Stimulated activated CD4-positive, alpha-beta T cell treated with anti-CD3 and anti-CD28 coated beads, Interleukin-1b, Interleukin-23, amount 100 ng/mL, for 24 hours (primary cell): ENCODE data around the gene HLA-DRB5.
"Not testable (repeated sequence)": the region's sequence is repeated elsewhere in the genome, so short reads cannot be mapped to it uniquely, and the experiment has no call there.

Source experiments
- DNase-seq, 4 experiments: peaks; one replicate each; pipeline ENCODE4 v3.0.0-alpha.2; 2020; ENCODE audit warnings: low read depth in 4 of 4, low spot score in 1 of 4

HLA-DRB5 gene

GRCh38 chr6:32517654-32518445 lies 12.2 kb downstream of the HLA-DRB5 start:
- DNase-seq = no peak

DNA sequence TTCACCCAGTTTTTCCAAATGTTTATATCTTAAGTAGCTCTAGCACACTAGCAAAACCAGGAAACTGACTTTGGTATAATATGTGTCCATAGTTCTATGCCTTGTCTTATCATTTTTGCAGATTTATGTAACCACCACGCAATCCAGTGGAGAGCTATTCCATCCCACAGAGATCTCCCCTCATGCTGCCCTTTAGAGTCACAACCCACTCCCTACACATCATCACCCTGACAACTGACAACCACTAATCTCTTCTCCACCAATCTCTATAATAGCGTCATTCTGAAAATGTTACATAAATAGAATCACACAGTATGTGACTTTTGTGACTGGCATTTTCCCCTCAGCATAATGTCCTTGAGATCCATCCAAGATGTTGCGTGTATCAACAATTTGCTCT lies 29.1 kb downstream of the HLA-DRB5 start:
- no peak for DNase-seq

GRCh38 chr6:32492351-32492750 lies 37.7 kb downstream of the HLA-DRB5 start:
- DNase-seq = no peak

DNA sequence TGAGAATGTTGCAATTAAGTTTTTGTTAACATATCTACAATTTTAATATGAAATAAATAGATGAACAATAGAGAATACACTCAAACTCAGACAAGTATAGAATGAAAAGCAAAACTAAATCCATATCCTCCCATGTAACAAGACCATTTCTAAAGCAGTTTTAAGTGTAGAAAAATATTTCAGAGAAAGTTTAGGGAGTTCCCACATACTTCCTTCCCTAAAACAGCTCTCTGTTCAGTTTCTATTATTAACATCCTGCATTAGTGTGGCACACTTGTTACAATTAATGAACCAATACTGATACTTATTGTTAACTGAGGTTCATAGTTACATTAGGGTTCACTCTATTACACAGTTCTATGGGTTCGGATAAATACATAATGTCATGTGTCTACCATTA lies 38.4 kb downstream of the HLA-DRB5 start:
- no peak for DNase-seq

DNA sequence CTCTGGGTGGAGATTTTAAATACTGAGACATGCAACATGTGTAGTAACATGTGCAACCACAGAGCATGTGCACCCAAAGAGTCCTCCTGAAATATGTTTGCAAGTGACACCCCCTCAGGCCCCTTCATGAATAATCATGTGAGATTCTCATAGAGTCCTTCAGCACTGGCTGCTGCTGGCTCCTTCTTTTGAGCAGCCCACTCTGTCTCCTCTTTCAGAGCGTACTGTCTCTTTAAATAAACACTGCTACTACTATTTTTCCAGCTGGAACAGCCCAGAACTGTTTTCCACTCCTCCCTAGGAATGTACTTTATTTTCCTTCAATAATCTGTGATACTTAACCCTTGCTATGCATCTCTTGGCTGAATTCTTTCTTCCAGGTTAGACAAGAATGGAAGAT lies 42.0 kb downstream of the HLA-DRB5 start:
- DNase-seq = no peak

DNA sequence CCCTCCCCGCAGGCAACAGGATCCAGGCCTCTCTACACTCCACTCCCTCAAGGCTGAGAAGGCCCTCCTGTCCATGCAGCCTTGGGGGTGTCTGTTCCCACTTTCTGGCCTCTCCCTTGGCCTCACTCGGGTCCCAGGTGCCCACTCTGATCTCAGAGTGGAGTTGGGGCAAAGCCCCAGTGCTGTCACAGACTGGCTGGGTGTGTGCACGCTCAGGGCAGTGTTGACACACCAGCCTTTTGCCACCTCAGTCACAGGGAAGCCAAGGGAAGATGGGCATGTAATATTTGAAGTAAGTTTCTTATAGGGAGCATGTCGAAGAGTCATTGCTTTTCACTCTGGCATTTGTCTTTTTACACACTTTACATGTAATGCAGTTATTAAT lies 45.5 kb downstream of the HLA-DRB5 start:
- no peak for DNase-seq

DNA sequence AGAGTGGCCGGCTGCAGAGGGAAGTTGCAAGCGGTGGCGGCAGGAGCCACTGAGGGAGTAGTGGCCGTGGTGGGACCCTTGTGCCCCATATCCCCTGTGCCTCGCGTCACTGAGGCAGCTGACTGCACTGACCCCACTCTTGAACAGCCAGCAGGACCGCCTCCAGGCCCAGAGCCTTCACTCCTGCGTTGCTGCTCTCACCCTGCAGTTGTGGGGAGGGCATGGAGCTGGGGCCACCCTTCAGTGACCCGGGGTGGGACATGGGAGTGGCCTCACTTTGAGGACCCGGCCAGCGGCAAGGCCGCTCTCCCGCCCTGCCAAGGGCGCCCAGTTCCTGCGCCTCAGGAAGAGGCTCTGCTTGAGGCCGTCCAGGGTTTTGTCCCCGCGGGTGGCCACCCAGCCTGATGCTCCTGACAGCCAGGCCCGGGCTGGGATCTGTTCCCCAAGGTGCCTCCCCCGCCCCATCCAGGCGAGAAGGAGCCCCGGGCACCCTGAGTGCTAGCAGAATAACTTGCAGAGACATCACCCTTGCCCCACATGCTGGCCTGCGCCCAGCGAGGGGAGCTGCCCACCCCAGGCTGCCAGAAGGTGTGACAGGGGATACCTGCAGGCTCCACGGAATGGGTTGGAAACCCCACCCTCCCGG lies 46.0 kb downstream of the HLA-DRB5 start:
- no peak for DNase-seq

- no peak for DNase-seq
Measured at GRCh38 chr6:32475392-32476206, 54.5 kb downstream of the HLA-DRB5 start.

DNA sequence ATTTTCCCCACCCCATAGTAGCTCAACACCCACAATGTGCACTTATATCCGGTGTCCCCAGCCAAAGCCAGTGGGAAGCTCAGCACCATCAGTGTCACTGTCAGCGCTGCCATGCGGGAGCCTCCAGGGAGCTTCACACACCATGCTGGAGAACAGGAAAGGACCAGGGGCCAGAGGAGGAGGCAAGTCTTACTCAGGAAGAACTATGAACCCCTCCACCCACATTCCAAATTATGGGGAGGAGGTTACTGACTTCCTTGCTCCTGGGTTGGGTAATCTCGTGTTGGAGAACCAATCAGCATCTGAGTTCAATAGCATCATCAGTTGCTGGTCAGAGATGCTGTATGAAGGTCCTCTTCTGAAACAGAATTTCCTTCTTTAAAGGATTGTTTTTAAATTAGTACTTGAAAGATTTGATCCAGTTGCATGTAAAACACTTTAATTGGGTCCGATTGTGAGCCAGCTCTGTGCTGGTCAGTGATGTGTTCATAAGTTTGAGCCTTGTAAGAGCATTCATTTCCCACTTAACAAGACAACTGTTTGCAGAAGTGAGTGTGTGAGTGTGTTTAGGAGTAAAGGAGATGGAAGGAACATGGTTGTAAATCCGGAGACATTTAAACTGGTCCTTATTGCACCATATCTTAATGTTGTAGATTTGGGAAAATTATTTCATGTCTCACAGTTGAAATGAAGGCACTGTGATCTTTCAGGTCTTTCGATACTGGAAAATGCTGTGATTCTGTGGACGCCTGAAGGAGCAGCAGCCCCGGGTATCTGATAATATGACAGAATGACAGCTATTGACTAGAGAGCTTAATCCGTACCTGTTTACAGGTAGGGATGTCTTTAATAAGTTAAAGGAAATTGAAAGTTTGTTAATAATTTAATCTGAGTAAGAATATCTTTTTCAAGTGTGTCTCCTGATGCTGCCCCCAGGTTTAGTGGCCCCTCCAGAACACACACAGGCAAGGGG lies 56.4 kb downstream of the HLA-DRB5 start:
- not testable (repeated sequence) for DNase-seq

DNA sequence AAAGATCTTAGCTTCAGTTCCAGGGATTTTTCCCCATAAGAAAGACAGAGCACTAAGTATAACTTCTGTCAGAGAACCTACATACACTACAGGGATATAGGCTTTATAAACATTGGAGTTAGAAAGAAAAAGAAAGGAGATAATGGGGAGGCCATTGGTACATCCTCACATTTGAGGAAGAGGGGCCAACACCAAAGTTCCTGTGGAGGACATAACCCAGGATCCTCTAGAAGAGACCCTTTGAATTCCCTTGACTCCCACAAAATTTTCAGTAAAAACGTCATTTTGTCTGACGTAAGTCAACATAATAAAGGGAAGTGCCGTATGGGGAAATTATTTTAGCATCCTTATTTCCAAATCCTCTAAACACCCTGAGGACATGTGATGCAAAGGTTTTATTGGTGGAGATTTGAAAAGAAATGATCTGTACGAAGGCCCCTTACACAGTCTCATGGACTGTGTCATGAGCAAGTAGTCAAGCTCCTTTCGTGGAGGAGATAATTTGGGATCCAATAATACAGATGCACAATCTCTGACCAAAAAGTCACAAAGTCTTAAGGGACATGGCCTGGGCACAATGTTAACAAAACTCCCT lies 57.2 kb downstream of the HLA-DRB5 start:
- no peak for DNase-seq

DNA sequence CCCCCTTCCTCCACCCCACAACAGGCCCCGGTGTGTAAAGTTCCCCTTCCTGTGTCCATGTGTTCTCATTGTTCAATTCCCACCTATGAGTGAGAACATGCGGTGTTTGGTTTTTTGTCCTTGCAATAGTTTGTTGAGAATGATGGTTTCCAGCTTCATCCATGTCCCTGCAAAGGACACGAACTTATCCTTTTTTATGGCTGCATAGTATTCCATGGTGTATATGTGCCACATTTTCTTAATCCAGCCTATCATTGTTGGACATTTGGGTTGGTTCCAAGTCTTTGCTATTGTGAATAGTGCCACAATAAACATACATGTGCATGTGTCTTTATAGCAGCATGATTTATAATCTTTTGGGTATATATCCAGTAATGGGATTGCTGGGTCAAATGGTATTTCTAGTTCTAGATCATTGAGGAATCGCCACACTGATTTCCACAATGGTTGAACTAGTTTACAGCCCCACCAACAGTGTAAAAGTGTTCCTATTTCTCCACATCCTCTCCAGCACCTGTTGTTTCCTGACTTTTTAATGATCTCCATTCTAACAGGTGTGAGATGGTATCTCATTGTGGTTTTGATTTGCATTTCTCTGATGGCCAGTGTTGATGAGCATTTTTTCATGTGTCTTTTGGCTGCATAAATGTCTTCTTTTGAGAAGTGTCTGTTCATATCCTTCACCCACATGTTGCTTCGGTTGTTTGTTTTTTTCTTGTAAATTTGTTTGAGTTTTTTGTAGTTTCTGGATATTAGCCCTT lies 62.2 kb downstream of the HLA-DRB5 start:
- not testable (repeated sequence) for DNase-seq
